Measurements from ENCODE around the gene GMNC. TPM values are rescaled to one million over a fixed set of nuclear protein-coding genes. Genes with fewer than 3 reads are reported as not detected.
"Not testable (repeated sequence)": the region's sequence is repeated elsewhere in the genome, so short reads cannot be mapped to it uniquely, and the experiment has no call there.

GMNC gene, protein sequence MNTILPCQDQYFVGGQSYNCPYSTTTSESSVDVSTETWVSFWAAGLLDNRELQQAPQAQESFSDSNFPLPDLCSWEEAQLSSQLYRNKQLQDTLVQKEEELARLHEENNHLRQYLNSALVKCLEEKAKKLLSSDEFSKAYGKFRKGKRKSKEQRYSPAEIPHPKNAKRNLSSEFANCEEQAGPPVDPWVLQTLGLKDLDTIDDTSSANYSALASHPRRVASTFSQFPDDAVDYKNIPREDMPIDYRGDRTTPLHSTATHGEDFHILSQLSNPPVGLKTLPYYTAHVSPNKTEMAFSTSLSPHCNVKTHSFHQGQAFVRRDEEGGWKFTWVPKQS
- not detected for total RNA-seq

- peak within 1 kb of the TSS; percentile 45 for H3K4me3 Mint-ChIP-seq
- no peaks in the 10 kb centered on the region for H3K36me3 Mint-ChIP-seq (ENCODE audit: low read depth)
- H3K27me3 Mint-ChIP-seq (ENCODE audit: low read depth) = peaks cover 29% of the 10 kb centered on the region
- ATAC-seq (peak; percentile 93), DNase-seq (peak; percentile 41)
- CTCF ChIA-PET = no interaction called here
- no peaks in the 10 kb centered on the region for H3K9me3 Mint-ChIP-seq (ENCODE audit: insufficient read depth)
- POLR2A ChIA-PET = no interaction called here
- peaks cover 3% of the 10 kb centered on the region for H3K4me1 Mint-ChIP-seq (ENCODE audit: low read depth)
- H3K27ac Mint-ChIP-seq = no peak within 1 kb of the TSS
These were observed at the start of gene GMNC for GRCh38 chr3:190862209-190863118. Gene GMNC, minus strand, starts transcription at chr3:190862694. Its CDS starts 79 bp downstream, at chr3:190862615.

- Mint-ChIP-seq H3K4me1 (ENCODE audit: low read depth) (no peaks in the 10 kb centered on the region), H3K4me3 (no peak overlapping the region), H3K9me3 (ENCODE audit: insufficient read depth) (no peaks in the 10 kb centered on the region), H3K27ac (no peak overlapping the region), H3K36me3 (ENCODE audit: low read depth) (no peaks in the 10 kb centered on the region), H3K27me3 (ENCODE audit: low read depth) (no peaks in the 10 kb centered on the region)
- ChIA-PET CTCF (no interaction called here), POLR2A (no interaction called here)
- DNase-seq (no peak), ATAC-seq (no peak)
These were observed 48.9 kb upstream of the GMNC start for GRCh38 chr3:190911382-190911781.

DNA sequence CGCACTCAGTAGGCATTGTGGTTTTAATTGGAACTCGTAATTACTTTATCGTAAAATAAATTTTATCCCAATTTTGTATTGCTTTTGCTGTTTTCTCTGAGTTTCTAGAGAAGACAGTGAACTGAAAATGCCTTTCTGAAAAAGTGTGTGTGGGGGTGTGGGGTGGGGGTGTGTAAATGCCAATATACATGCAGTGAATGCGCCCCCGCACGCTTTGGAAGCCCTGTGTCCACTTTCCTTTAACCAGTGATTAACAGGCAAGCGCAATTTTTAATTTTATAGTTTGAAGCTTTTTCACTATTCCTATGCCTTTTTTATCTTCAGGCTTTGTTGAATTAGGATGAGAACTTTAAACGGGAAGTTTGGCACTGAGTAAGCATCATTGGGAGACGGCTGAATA, 47.4 kb upstream of the GMNC start:
- CTCF ChIA-PET = no interaction called here

GRCh38 chr3:190903156-190903555, 40.7 kb upstream of the GMNC start:
- ATAC-seq (no peak), DNase-seq (no peak)
- no peaks in the 10 kb centered on the region for H3K27me3 Mint-ChIP-seq (ENCODE audit: low read depth)
- ChIA-PET CTCF (no interaction called here), POLR2A (no interaction called here)
- H3K9me3 Mint-ChIP-seq (ENCODE audit: insufficient read depth) = no peaks in the 10 kb centered on the region
- no peak overlapping the region for H3K27ac Mint-ChIP-seq
- no peaks in the 10 kb centered on the region for H3K4me1 Mint-ChIP-seq (ENCODE audit: low read depth)
- no peaks in the 10 kb centered on the region for H3K36me3 Mint-ChIP-seq (ENCODE audit: low read depth)
- no peak overlapping the region for H3K4me3 Mint-ChIP-seq

More for the DNA sequence above, 47.4 kb upstream of the GMNC start:
- ATAC-seq (no peak), DNase-seq (no peak)
- POLR2A ChIA-PET = no interaction called here
- Mint-ChIP-seq H3K4me1 (ENCODE audit: low read depth) (no peaks in the 10 kb centered on the region), H3K27ac (no peak overlapping the region), H3K9me3 (ENCODE audit: insufficient read depth) (no peaks in the 10 kb centered on the region), H3K36me3 (ENCODE audit: low read depth) (no peaks in the 10 kb centered on the region), H3K4me3 (no peak overlapping the region), H3K27me3 (ENCODE audit: low read depth) (no peaks in the 10 kb centered on the region)

DNA sequence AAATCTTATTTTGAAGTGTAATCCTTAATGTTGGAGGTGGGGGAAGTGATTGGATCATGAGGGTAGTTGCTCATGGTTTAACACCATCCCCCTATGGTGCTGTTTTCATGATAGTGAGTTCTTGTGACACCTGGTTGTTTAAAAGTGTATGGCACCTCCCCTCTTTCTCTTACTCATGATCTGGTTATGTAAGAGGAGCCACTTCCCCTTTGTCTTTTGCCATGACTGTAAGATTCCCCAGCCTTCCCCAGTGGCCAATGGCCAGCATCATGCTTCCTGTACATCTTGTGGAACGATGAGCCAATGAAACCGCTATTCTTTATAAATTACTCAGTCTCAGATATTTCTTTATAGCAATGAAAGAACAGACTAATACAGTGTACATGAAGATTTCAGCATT, 39.8 kb upstream of the GMNC start:
- no peak overlapping the region for H3K4me3 Mint-ChIP-seq
- H3K9me3 Mint-ChIP-seq (ENCODE audit: insufficient read depth) = no peaks in the 10 kb centered on the region
- ATAC-seq (no peak), DNase-seq (no peak)
- CTCF ChIA-PET = no interaction called here
- no peaks in the 10 kb centered on the region for H3K36me3 Mint-ChIP-seq (ENCODE audit: low read depth)
- no peak overlapping the region for H3K27ac Mint-ChIP-seq
- POLR2A ChIA-PET = no interaction called here
- H3K4me1 Mint-ChIP-seq (ENCODE audit: low read depth) = no peaks in the 10 kb centered on the region
- no peaks in the 10 kb centered on the region for H3K27me3 Mint-ChIP-seq (ENCODE audit: low read depth)

GRCh38 chr3:190892395-190892902, 30.0 kb upstream of the GMNC start:
- no peaks in the 10 kb centered on the region for H3K27me3 Mint-ChIP-seq (ENCODE audit: low read depth)
- ATAC-seq = no peak
- POLR2A ChIA-PET = no interaction called here
- DNase-seq = no peak
- H3K9me3 Mint-ChIP-seq (ENCODE audit: insufficient read depth) = no peaks in the 10 kb centered on the region
- H3K36me3 Mint-ChIP-seq (ENCODE audit: low read depth) = no peaks in the 10 kb centered on the region
- H3K4me3 Mint-ChIP-seq = no peak overlapping the region
- H3K4me1 Mint-ChIP-seq (ENCODE audit: low read depth) = no peaks in the 10 kb centered on the region
- CTCF ChIA-PET = no interaction called here
- H3K27ac Mint-ChIP-seq = no peak overlapping the region

DNA sequence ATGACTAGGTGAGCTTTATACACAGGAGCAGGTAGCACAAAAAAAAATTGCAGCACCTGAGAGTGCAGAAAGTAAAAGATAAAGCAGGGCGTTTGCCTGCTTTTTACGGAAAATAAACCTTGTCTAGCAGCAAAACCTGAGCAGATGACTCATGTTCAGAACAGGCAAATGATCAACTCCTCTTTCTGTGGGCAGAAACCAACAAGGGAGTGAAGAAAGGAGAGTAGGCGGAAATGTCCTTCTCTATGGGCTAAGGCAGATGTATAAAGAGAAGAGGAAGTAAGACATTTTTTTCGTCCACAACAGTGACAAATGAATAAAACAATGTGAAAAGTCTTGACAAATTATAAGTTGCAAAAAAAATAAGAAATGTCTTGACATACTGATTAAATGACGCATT, 24.5 kb upstream of the GMNC start:
- Mint-ChIP-seq H3K9me3 (ENCODE audit: insufficient read depth) (no peaks in the 10 kb centered on the region), H3K27ac (no peak overlapping the region), H3K27me3 (ENCODE audit: low read depth) (no peaks in the 10 kb centered on the region), H3K36me3 (ENCODE audit: low read depth) (no peaks in the 10 kb centered on the region), H3K4me3 (no peak overlapping the region), H3K4me1 (ENCODE audit: low read depth) (no peaks in the 10 kb centered on the region)
- CTCF ChIA-PET = no interaction called here
- ATAC-seq (no peak), DNase-seq (no peak)
- POLR2A ChIA-PET = no interaction called here

DNA sequence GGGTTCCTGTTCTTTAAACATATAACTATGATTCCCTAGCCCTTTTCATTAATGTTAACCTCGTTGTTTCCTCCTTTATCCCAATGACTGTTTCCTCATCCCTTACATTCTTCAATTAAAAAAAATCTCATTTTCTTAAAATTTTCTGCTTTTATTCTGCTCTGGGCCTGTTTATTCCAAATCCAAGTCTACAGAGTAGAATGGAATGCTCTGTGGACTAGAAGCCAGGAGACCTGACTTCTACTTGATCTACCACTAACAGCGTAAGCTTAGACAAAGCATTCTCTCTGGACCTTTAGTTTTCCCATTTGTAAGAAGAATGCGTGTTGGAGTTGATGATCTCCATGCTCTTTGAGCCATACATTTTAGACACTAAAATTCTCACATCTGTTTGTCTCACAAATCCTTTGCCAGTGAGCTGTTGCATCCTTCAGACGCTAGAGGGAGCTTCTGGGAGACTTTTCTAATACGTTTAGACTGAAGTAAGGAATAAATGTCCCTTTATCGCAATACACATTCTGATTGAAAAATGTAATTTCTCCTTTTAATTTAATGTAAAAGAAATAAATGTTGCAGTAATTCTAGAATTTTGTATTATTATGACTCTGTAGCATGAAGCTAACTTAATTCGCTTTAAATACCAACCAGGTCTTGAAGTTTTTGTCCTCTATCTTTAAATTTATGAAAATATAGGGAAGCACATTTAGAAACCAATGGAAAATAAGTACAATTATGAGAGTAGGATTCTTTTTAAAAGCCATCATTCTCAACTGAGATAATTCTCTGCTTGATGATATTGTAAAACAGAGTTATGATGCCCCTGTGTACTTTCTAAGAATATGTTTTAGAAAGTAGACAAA, 21.7 kb upstream of the GMNC start:
- POLR2A ChIA-PET = interaction anchor here (0.6 to 0.7 kb wide), 2 partner anchors 509 to 522 kb away, joined by 3 read pairs; no protein-coding TSS in a partner anchor

DNA sequence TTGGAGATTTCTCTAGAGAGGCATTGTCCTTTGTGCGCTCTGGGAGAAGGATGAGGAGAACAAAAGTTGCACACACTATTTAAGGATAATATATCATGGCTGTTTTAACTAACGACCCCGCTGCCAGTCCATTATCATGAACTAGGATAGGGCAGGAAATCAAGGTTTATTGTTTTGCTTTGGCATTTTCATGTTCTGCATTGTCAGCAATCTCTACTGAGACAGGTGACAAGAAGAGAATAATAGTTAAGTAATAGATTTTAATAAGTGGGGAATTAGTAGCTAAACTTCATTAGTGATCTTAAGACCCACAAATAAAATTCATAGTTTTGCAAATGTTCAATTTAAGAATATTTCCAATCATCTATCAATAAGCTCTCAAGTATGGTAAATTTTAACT, 20.6 kb upstream of the GMNC start:
- Mint-ChIP-seq H3K9me3 (ENCODE audit: insufficient read depth) (no peaks in the 10 kb centered on the region), H3K36me3 (ENCODE audit: low read depth) (no peaks in the 10 kb centered on the region), H3K27ac (no peak overlapping the region), H3K4me3 (no peak overlapping the region), H3K4me1 (ENCODE audit: low read depth) (no peaks in the 10 kb centered on the region), H3K27me3 (ENCODE audit: low read depth) (no peaks in the 10 kb centered on the region)
- ChIA-PET CTCF (interaction anchor here (1.2 kb wide), 1 partner anchor 168 kb away, joined by 6 read pairs; no protein-coding TSS in a partner anchor), POLR2A (no interaction called here)
- ATAC-seq = no peak
- DNase-seq = no peak

More for the DNA sequence above, 21.7 kb upstream of the GMNC start:
- no peaks in the 10 kb centered on the region for H3K36me3 Mint-ChIP-seq (ENCODE audit: low read depth)
- ATAC-seq = no peak
- H3K27ac Mint-ChIP-seq = no peak overlapping the region
- CTCF ChIA-PET = interaction anchor here (0.6 to 0.8 kb wide), 3 partner anchors 44 to 674 kb away, joined by 3 to 5 read pairs (median 4); no protein-coding TSS in a partner anchor
- no peak overlapping the region for H3K4me3 Mint-ChIP-seq
- H3K27me3 Mint-ChIP-seq (ENCODE audit: low read depth) = no peaks in the 10 kb centered on the region
- no peaks in the 10 kb centered on the region for H3K9me3 Mint-ChIP-seq (ENCODE audit: insufficient read depth)
- H3K4me1 Mint-ChIP-seq (ENCODE audit: low read depth) = no peaks in the 10 kb centered on the region
- peak; percentile 49 for DNase-seq

DNA sequence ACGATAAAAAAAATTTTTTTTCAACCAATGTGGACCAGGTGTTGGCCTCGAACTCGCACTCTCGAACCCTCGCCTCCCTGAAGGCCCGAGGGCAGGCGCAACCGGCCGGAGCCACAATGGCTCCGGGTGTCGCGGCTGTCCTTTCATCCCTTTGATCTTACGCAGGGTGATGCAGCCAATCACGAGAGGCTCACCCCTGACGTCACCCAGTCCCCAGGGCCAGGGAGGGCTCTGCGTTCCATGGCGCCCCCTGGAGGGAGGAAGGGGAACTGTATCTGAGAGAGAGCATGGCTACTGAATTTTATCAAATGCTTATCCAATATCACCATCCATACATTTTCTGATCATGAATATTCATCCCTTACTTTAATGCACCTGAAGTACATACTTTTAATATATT, 15.4 kb upstream of the GMNC start:
- no peaks in the 10 kb centered on the region for H3K4me1 Mint-ChIP-seq (ENCODE audit: low read depth)

GRCh38 chr3:190876433-190876832, 13.9 kb upstream of the GMNC start:
- H3K4me3 Mint-ChIP-seq; CTCF ChIA-PET; H3K27ac Mint-ChIP-seq; ATAC-seq; H3K4me1 Mint-ChIP-seq (ENCODE audit: low read depth); H3K27me3 Mint-ChIP-seq (ENCODE audit: low read depth); POLR2A ChIA-PET; H3K36me3 Mint-ChIP-seq (ENCODE audit: low read depth); DNase-seq; H3K9me3 Mint-ChIP-seq (ENCODE audit: insufficient read depth): not testable (repeated sequence)

More for the DNA sequence above, 15.4 kb upstream of the GMNC start:
- no peaks in the 10 kb centered on the region for H3K27me3 Mint-ChIP-seq (ENCODE audit: low read depth)
- ChIA-PET POLR2A (no interaction called here), CTCF (no interaction called here)
- no peaks in the 10 kb centered on the region for H3K36me3 Mint-ChIP-seq (ENCODE audit: low read depth)
- DNase-seq (no peak), ATAC-seq (no peak)
- H3K4me3 Mint-ChIP-seq = no peak overlapping the region
- no peaks in the 10 kb centered on the region for H3K9me3 Mint-ChIP-seq (ENCODE audit: insufficient read depth)
- H3K27ac Mint-ChIP-seq = no peak overlapping the region

Measured in activated CD8-positive, alpha-beta T cell treated with anti-CD3 and anti-CD28 coated beads, Interleukin-2, amount 10 ng/mL, durations not matched to agents 7 days and 5 days (primary cell).